Renal pelvis (tissue), 4 donors: ENCODE measurements around the gene USP54. TPM values are rescaled to one million over a fixed set of nuclear protein-coding genes. Genes with fewer than 3 reads are reported as not detected.

Experiments used
- DNase-seq: peaks from one replicate; pipeline ENCODE4 v3.0.0-alpha.2; 2013
- polyA plus RNA-seq, 3 donors: library from polyadenylated mRNA; unstranded; fragments of 120-200 nt; gene quantifications; one replicate each; pipeline ENCODE4 v1.2.1, GENCODE V29; 2013; ENCODE audit not compliant: insufficient read length in 3 of 3

The USP54 gene
- polyA plus RNA-seq, 3 donors = 30.0 to 51.1 (median 44.9) TPM

- no peak for DNase-seq
Measured at GRCh38 chr10:73471226-73471625, 119.9 kb downstream of the USP54 start.

DNA sequence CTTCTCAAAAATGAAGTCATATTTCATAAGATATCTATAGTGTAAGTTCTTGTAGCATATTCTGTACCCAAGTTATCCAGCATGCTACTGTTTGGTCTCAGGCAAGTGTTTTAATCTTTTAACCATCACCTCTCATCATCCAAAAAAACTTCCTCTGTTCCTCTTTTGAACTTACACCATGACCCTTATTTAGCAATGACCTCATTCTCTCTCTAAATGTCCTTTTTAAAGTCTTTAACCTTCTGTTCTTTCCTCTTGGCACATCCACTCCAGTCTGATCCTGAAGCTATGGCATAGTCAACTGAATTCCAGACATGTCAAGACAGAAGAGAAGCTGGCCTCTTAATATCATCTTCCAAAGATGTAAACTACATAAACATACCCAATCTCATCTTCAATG is 121.6 kb downstream of the USP54 start:
- no peak for DNase-seq

DNA sequence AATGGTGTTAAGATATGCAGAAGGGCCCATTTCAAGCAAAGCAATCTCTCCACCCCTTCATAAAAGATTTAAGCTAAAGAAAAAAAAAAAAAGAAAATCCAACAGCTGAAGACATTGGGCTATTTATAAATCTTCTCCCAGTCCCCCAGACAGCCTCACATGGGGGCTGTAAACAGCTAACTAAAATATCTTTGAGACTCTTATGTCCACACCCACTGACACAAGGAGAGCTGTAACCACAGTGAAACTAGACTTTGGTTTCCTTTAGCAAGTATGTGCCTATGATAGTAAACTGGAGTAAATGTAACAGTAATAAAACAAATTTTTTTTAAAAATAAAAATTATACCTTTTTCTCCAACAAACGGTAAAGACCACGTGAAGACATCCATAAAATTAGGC is 123.9 kb downstream of the USP54 start:
- no peak for DNase-seq

GRCh38 chr10:73465978-73466726 is 125.0 kb downstream of the USP54 start:
- DNase-seq = no peak

DNA sequence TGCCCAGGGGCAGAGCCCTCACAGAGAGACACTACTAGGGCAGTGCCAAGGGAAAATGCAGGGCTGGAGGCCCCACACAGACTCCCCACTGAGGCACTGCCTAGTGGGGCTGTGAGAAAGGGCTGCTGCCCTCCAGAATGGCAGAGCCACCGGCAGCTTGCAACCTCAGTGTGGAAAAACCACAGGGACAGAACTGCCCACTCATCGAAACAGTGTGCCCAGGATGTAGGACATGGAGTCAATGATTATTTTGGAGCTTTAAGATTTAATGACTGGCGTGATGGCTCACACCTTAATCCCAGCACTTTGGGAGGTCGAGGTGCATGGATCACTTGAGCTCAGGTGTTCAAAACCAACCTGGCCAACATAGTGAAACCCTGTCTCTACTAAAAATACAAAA is 130.2 kb downstream of the USP54 start:
- DNase-seq = no peak

- DNase-seq = no peak
Measured at GRCh38 chr10:73459683-73460314, 131.3 kb downstream of the USP54 start.

GRCh38 chr10:73456187-73456890 is 134.8 kb downstream of the USP54 start:
- DNase-seq = no peak

GRCh38 chr10:73449113-73449512 is 142.0 kb downstream of the USP54 start:
- DNase-seq = no peak

DNA sequence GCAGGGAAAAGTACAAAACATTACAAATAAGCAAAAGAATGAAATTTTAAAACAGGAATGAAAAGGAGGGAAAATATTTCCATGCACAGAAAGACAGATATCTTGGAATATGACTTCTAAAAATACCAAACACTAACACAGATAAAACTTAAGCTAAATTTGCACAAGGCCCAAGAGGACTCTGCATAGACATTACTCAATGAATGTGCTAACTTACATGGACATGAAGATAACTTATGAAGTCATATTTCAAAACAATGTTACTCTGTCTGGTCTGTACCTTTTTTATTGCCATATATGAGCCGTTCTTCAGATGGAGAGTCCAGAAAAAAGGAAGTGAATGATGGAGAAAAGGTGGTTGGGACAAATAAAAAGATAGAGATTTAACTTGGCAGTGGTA is 142.8 kb downstream of the USP54 start:
- no peak for DNase-seq

Other genes with a start within 250 kb of the USP54 start
- gene CFAP70, start 232.5 kb downstream of the USP54 start, polyA plus RNA-seq = 10 to 100 TPM; 11.7 to 28.7 (median 22.6) TPM
- gene ANXA7, start 177.3 kb downstream of the USP54 start, polyA plus RNA-seq = 10 to 100 TPM; 84.4 to 89.7 (median 88.0) TPM
- 1 to 10 TPM; 1.2 to 4.9 (median 4.6) TPM for gene MSS51, start 157.8 kb downstream of the USP54 start, polyA plus RNA-seq
- 10 to 100 TPM; 58.0 to 67.0 (median 61.3) TPM for gene PPP3CB, start 95.3 kb downstream of the USP54 start, polyA plus RNA-seq
- gene MYOZ1, start 50.1 kb upstream of the USP54 start, polyA plus RNA-seq = 1 to 10 TPM; 4.6 to 6.0 (median 6.0) TPM
- gene SYNPO2L, start 64.7 kb upstream of the USP54 start, polyA plus RNA-seq = under 1 TPM; 0.33 to 0.92 (median 0.74) TPM
- gene AGAP5, start 106.8 kb upstream of the USP54 start, polyA plus RNA-seq = 10 to 100 TPM in 2 of 3 donors, 1 to 10 TPM in 1; 9.0 to 32.0 (median 28.9) TPM
- 10 to 100 TPM; 67.3 to 70.2 (median 68.7) TPM for gene SEC24C, start 153.0 kb upstream of the USP54 start, polyA plus RNA-seq
- 10 to 100 TPM; 50.0 to 55.2 (median 54.5) TPM for gene CHCHD1, start 190.7 kb upstream of the USP54 start, polyA plus RNA-seq
- 100 to 1,000 TPM in 2 of 3 donors, 10 to 100 TPM in 1; 98.2 to 126 (median 125) TPM for gene ZSWIM8, start 194.3 kb upstream of the USP54 start, polyA plus RNA-seq
- gene NDST2, start 220.3 kb upstream of the USP54 start, polyA plus RNA-seq = 10 to 100 TPM; 32.8 to 46.7 (median 41.7) TPM